HEK293 (cell line): Measurements from ENCODE around the gene KLK15.

Source experiments
- CTCF ChIA-PET: fragments of 350-600 bp; formaldehyde crosslinking; extraction: SDS; loops from one replicate; lab custom pipeline; 2021; ENCODE audit warnings: antibody characterized with exemption; lab: Yijun Ruan, JAX
- POLR2A ChIA-PET: fragments of 300-600 bp; formaldehyde crosslinking; extraction: SDS; loops from one replicate; lab custom pipeline; 2020; ENCODE audit warnings: antibody characterized with exemption, inconsistent platforms; lab: Yijun Ruan, JAX
- H3K27ac ChIP-seq: fragments of 200-500 bp; sonication (Bioruptor generic); 2 replicates; pipeline ENCODE4 v1.5.1; 2014; ENCODE audit warnings: low read depth, low read length, control low read depth, inconsistent platforms; ENCODE audit errors: extremely low read depth
- H3K36me3 ChIP-seq, 2 experiments: fragments of 200-500 bp in 1 of 2; sonication (Bioruptor generic) in 1 of 2; 1 replicate in 1 of 2; 2 replicates in 1 of 2; pipeline ENCODE4 v1.5.1; 2014 to 2017; ENCODE audit warnings: inconsistent platforms in 2 of 2, low read length in 2 of 2; ENCODE audit not compliant: control insufficient read depth in 2 of 2, insufficient read depth in 1 of 2
- H3K4me1 ChIP-seq: fragments of 200-500 bp; sonication (Bioruptor generic); 2 replicates; pipeline ENCODE4 v1.5.1; 2014; ENCODE audit warnings: mild to moderate bottlenecking, low read length, inconsistent platforms; ENCODE audit not compliant: control insufficient read depth, insufficient read depth
- H3K4me3 ChIP-seq: 2 replicates; pipeline ENCODE4 v1.5.1; 2011; ENCODE audit warnings: low read depth, mild to moderate bottlenecking, control low read depth, low read length, moderate library complexity
- H3K9me3 ChIP-seq: fragments of 200-500 bp; sonication (Bioruptor generic); 2 replicates; pipeline ENCODE4 v1.5.1; 2014; ENCODE audit warnings: low read depth, low read length, inconsistent platforms; ENCODE audit not compliant: control insufficient read depth, insufficient read depth
- GLIS2 ChIP-seq: fragments of 450-650 bp; formaldehyde crosslinking; IDR thresholded peaks from 2 replicates; pipeline ENCODE4 v1.5.1; 2016; ENCODE audit warnings: missing biosample characterization, missing genetic modification characterization
- HOXA7 ChIP-seq: sonication (generic); formaldehyde crosslinking; IDR thresholded peaks from 2 replicates; pipeline ENCODE4 v1.8.1; 2022; ENCODE audit warnings: missing genetic modification reagents, borderline replicate concordance
- KLF16 ChIP-seq: fragments of 450-650 bp; formaldehyde crosslinking; IDR thresholded peaks from 2 replicates; pipeline ENCODE4 v1.5.1; 2017; ENCODE audit warnings: missing biosample characterization, missing genetic modification characterization
- KLF9 ChIP-seq: fragments of 450-650 bp; formaldehyde crosslinking; IDR thresholded peaks from 2 replicates; pipeline ENCODE4 v1.5.1; 2016; ENCODE audit warnings: missing biosample characterization, missing genetic modification characterization, low read depth
- REPIN1 ChIP-seq: fragments of 450-650 bp; formaldehyde crosslinking; IDR thresholded peaks from 2 replicates; pipeline ENCODE4 v1.5.1; 2017; ENCODE audit warnings: missing biosample characterization, missing genetic modification characterization, low read depth
- SALL2 ChIP-seq: fragments of 450-650 bp; formaldehyde crosslinking; IDR thresholded peaks from 2 replicates; pipeline ENCODE4 v1.5.0; 2017; ENCODE audit warnings: missing biosample characterization, mild to moderate bottlenecking, missing genetic modification characterization, borderline replicate concordance
- ZBTB48 ChIP-seq: fragments of 450-650 bp; formaldehyde crosslinking; IDR thresholded peaks from 2 replicates; pipeline ENCODE4 v1.5.1; 2016; ENCODE audit warnings: missing biosample characterization, missing genetic modification characterization
- ZNF133 ChIP-seq: fragments of 450-650 bp; formaldehyde crosslinking; IDR thresholded peaks from 2 replicates; pipeline ENCODE4 v1.5.1; 2016; ENCODE audit warnings: missing biosample characterization, missing genetic modification characterization
- ZNF138 ChIP-seq: fragments of 450-650 bp; formaldehyde crosslinking; IDR thresholded peaks from 2 replicates; pipeline ENCODE4 v1.5.1; 2016; ENCODE audit warnings: missing biosample characterization, missing genetic modification characterization, borderline replicate concordance
- ZNF140 ChIP-seq: fragments of 450-650 bp; formaldehyde crosslinking; IDR thresholded peaks from 2 replicates; pipeline ENCODE4 v1.5.1; 2016; ENCODE audit warnings: missing biosample characterization, missing genetic modification characterization
- ZNF175 ChIP-seq: fragments of 450-650 bp; formaldehyde crosslinking; IDR thresholded peaks from 2 replicates; pipeline ENCODE4 v1.5.1; 2016; ENCODE audit warnings: missing biosample characterization, missing genetic modification characterization
- ZNF19 ChIP-seq: fragments of 450-650 bp; formaldehyde crosslinking; IDR thresholded peaks from 2 replicates; pipeline ENCODE4; 2016; ENCODE audit warnings: missing biosample characterization, missing genetic modification characterization, low read depth
- ZNF202 ChIP-seq: fragments of 450-650 bp; formaldehyde crosslinking; IDR thresholded peaks from 2 replicates; pipeline ENCODE4 v1.5.1; 2016; ENCODE audit warnings: missing biosample characterization, missing genetic modification characterization, borderline replicate concordance
- ZNF214 ChIP-seq: fragments of 450-650 bp; formaldehyde crosslinking; IDR thresholded peaks from 2 replicates; pipeline ENCODE4 v1.5.1; 2017; ENCODE audit warnings: missing biosample characterization, mild to moderate bottlenecking, missing genetic modification characterization, borderline replicate concordance
- ZNF23 ChIP-seq: fragments of 450-650 bp; formaldehyde crosslinking; IDR thresholded peaks from 2 replicates; pipeline ENCODE4 v1.5.1; 2016; ENCODE audit warnings: missing biosample characterization, missing genetic modification characterization, borderline replicate concordance
- ZNF391 ChIP-seq: fragments of 450-650 bp; formaldehyde crosslinking; IDR thresholded peaks from 2 replicates; pipeline ENCODE4 v1.5.1; 2016; ENCODE audit warnings: low read depth, missing biosample characterization, missing genetic modification characterization, borderline replicate concordance
- ZNF48 ChIP-seq: fragments of 450-650 bp; formaldehyde crosslinking; IDR thresholded peaks from 2 replicates; pipeline ENCODE4 v1.5.1; 2016; ENCODE audit warnings: missing biosample characterization, missing genetic modification characterization
- ZNF548 ChIP-seq: fragments of 450-650 bp; formaldehyde crosslinking; IDR thresholded peaks from 2 replicates; pipeline ENCODE4 v1.5.1; 2016; ENCODE audit warnings: missing biosample characterization, missing genetic modification characterization
- ZNF585B ChIP-seq: fragments of 450-650 bp; formaldehyde crosslinking; IDR thresholded peaks from 2 replicates; pipeline ENCODE4 v1.5.1; 2016; ENCODE audit warnings: missing biosample characterization, missing genetic modification characterization
- ZNF621 ChIP-seq: fragments of 450-650 bp; formaldehyde crosslinking; IDR thresholded peaks from 2 replicates; pipeline ENCODE4 v1.5.1; 2017; ENCODE audit warnings: missing biosample characterization, missing genetic modification characterization
- ZNF776 ChIP-seq: fragments of 450-650 bp; formaldehyde crosslinking; IDR thresholded peaks from 2 replicates; pipeline ENCODE4 v1.5.0; 2017; ENCODE audit warnings: missing biosample characterization, missing genetic modification characterization, borderline replicate concordance
- ZSCAN16 ChIP-seq: fragments of 450-650 bp; formaldehyde crosslinking; IDR thresholded peaks from 2 replicates; pipeline ENCODE4 v1.5.1; 2016; ENCODE audit warnings: missing biosample characterization, missing genetic modification characterization
- ZXDB ChIP-seq: fragments of 450-650 bp; formaldehyde crosslinking; IDR thresholded peaks from 2 replicates; pipeline ENCODE4 v1.5.1; 2016; ENCODE audit warnings: missing biosample characterization, missing genetic modification characterization
- TF ChIP-seq, protein P1 (sequence below): IDR thresholded peaks from 2 replicates; pipeline ENCODE4 v1.6.1; 2011; ENCODE audit warnings: mild to moderate bottlenecking, low read depth, low read length, borderline replicate concordance
- TF ChIP-seq, protein P2 (sequence below): fragments of 450-650 bp; formaldehyde crosslinking; IDR thresholded peaks from 2 replicates; pipeline ENCODE4 v1.5.1; 2016; ENCODE audit warnings: missing biosample characterization, missing genetic modification characterization
- TF ChIP-seq, protein P3 (sequence below): fragments of 450-650 bp; formaldehyde crosslinking; IDR thresholded peaks from 2 replicates; pipeline ENCODE4 v1.5.1; 2016; ENCODE audit warnings: missing biosample characterization, missing genetic modification characterization, borderline replicate concordance

Gene KLK15

DNA sequence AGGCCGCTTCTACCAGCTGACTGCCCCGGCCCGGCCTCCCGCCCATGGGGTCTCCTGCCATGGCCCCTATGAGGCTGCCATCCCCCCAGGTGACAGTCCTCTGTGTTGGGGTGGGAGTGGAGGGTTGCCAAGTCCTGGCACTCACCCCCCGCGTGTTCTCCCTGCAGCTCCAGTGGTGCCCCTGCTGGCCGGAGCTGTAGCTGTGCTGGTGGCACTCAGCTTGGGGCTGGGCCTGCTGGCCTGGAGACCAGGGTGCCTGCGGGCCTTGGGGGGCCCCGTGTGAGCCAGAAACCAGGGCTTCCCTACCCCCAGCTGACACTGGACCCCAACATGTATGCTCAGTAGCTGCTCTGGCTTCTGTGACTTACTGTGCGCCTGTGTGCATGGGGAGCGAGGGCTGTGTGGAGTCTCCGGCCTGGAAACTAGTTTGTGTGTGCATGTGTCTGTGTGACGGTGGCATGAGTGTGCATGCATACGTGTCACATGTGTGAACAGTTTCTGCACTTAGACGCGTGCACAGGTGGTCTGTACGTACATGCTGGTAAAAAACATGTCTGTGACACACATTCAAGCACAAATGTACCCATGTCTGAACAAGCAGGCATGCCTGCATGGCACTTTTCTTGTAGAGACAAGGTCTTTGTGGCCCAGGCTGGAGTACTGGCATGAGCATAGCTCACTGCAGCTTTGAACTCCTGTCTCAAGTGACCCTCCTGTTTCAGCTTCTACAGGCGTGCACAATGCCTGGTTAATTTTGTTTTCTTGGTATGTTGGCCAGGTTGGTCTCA, 38.3 kb downstream of the KLK15 start (continued):
- TF ChIP-seq ZSCAN16: 0 out of 2 replicates have a peak, but pooled peaks have one; percentile 14
- TF ChIP-seq KLF16 (tag by site-specific recombination): no peak
- TF ChIP-seq, all 188 proteins: peak for 27

DNA sequence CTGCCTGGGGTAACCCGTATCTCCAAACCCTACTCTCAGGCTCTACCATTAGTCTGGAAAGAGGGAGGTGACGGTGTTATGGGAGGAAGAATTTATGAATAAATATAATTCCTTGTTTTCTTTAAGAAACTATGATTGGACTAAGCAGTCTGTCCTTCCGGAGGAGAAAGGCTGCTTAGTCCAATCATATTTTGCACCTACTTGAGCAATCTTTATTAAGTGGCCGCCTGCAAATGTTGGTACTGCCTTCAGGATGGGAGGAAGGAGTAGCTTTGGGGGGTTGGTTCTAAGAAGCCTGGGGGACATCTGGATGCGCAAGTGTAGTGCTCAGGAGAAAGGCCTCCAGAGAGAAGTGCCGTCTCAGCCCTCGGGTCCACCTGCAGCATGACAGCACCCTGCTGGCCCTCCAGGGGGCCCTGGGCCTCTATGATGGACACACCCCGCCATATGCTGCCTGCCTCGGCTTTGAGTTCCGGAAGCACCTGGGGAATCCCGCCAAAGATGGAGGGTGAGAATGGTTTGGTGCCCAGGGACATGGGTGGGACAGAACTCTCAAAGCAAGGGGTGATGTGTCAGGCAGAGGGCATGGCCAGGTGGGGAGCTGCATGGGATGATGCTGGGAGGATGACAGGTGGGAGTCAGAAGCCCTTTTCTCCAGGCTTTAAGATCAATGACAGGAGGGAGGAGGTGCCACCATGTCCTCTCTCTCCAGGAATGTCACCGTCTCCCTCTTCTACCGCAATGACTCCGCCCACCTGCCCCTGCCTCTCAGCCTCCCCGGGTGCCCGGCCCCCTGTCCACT, 39.1 kb downstream of the KLK15 start:
- Histone ChIP-seq H3K4me3 (no peak overlapping the region), H3K36me3 (peaks cover 6 to 42% of the 10 kb centered on the region in 2 experiments; a peak in 2 of 3 replicates), H3K27ac (no peak overlapping the region; the same call in 1 of the 2 replicates), H3K4me1 (peaks cover 4% of the 10 kb centered on the region; the same call in 1 of the 2 replicates), H3K9me3 (no peaks in the 10 kb centered on the region)
- ChIA-PET CTCF (interaction anchor here (1.0 to 9.4 kb wide), 4 partner anchors 10 to 130 kb away, joined by 5 to 79 read pairs (median 6); no protein-coding TSS in a partner anchor), POLR2A (interaction anchor here (0.8 to 7.9 kb wide), 8 partner anchors 9 to 238 kb away, joined by 3 to 85 read pairs (median 4); no protein-coding TSS in a partner anchor)
- TF ChIP-seq ZNF548 (tag by site-specific recombination) (no peak), ZNF23 (tag by site-specific recombination) (no peak), ZNF133 (tag by site-specific recombination) (no peak), ZNF391 (tag by site-specific recombination) (peak; percentile 12; the same call in 1 of the 2 replicates), ZXDB (tag by site-specific recombination) (no peak; the same call in 1 of the 2 replicates), HOXA7 (CRISPR knock-in tag) (no peak), SALL2 (tag by site-specific recombination) (no peak), ZNF138 (tag by site-specific recombination) (no peak), GLIS2 (tag by site-specific recombination) (no peak), ZNF19 (no peak), ZNF621 (no peak), ZNF776 (tag by site-specific recombination) (no peak), ZNF202 (no peak), REPIN1 (no peak), ZBTB48 (tag by site-specific recombination) (peak; percentile 60), ZNF140 (tag by site-specific recombination) (no peak), ZNF585B (no peak), KLF9 (peak; percentile 72), ZNF48 (tag by site-specific recombination) (no peak), ZNF175 (tag by site-specific recombination) (no peak), ZNF214 (tag by site-specific recombination) (no peak)
- TF ChIP-seq, protein P1, sequence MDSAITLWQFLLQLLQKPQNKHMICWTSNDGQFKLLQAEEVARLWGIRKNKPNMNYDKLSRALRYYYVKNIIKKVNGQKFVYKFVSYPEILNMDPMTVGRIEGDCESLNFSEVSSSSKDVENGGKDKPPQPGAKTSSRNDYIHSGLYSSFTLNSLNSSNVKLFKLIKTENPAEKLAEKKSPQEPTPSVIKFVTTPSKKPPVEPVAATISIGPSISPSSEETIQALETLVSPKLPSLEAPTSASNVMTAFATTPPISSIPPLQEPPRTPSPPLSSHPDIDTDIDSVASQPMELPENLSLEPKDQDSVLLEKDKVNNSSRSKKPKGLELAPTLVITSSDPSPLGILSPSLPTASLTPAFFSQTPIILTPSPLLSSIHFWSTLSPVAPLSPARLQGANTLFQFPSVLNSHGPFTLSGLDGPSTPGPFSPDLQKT: no peak
- TF ChIP-seq, protein P2, sequence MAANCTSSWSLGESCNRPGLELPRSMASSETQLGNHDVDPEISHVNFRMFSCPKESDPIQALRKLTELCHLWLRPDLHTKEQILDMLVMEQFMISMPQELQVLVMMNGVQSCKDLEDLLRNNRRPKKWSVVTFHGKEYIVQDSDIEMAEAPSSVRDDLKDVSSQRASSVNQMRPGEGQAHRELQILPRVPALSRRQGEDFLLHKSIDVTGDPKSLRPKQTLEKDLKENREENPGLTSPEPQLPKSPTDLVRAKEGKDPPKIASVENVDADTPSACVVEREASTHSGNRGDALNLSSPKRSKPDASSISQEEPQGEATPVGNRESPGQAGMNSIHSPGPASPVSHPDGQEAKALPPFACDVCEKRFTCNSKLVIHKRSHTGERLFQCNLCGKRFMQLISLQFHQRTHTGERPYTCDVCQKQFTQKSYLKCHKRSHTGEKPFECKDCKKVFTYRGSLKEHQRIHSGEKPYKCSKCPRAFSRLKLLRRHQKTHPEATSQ (tag by site-specific recombination): no peak
- TF ChIP-seq, protein P3, sequence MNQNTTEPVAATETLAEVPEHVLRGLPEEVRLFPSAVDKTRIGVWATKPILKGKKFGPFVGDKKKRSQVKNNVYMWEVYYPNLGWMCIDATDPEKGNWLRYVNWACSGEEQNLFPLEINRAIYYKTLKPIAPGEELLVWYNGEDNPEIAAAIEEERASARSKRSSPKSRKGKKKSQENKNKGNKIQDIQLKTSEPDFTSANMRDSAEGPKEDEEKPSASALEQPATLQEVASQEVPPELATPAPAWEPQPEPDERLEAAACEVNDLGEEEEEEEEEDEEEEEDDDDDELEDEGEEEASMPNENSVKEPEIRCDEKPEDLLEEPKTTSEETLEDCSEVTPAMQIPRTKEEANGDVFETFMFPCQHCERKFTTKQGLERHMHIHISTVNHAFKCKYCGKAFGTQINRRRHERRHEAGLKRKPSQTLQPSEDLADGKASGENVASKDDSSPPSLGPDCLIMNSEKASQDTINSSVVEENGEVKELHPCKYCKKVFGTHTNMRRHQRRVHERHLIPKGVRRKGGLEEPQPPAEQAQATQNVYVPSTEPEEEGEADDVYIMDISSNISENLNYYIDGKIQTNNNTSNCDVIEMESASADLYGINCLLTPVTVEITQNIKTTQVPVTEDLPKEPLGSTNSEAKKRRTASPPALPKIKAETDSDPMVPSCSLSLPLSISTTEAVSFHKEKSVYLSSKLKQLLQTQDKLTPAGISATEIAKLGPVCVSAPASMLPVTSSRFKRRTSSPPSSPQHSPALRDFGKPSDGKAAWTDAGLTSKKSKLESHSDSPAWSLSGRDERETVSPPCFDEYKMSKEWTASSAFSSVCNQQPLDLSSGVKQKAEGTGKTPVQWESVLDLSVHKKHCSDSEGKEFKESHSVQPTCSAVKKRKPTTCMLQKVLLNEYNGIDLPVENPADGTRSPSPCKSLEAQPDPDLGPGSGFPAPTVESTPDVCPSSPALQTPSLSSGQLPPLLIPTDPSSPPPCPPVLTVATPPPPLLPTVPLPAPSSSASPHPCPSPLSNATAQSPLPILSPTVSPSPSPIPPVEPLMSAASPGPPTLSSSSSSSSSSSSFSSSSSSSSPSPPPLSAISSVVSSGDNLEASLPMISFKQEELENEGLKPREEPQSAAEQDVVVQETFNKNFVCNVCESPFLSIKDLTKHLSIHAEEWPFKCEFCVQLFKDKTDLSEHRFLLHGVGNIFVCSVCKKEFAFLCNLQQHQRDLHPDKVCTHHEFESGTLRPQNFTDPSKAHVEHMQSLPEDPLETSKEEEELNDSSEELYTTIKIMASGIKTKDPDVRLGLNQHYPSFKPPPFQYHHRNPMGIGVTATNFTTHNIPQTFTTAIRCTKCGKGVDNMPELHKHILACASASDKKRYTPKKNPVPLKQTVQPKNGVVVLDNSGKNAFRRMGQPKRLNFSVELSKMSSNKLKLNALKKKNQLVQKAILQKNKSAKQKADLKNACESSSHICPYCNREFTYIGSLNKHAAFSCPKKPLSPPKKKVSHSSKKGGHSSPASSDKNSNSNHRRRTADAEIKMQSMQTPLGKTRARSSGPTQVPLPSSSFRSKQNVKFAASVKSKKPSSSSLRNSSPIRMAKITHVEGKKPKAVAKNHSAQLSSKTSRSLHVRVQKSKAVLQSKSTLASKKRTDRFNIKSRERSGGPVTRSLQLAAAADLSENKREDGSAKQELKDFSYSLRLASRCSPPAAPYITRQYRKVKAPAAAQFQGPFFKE (tag by site-specific recombination): no peak
